Fibroblast of lung (primary cell): ENCODE results near the gene MAGEH1. TPM values are rescaled to one million over a fixed set of nuclear protein-coding genes. Genes with fewer than 3 reads are reported as not detected.
A peak's percentile ranks its signal among the peaks of the same experiment; 100 is the strongest.
"Not testable (repeated sequence)": the region's sequence is repeated elsewhere in the genome, so short reads cannot be mapped to it uniquely, and the experiment has no call there.

Experiments
- DNase-seq, 2 donors: peaks; one replicate each; pipeline versions ENCODE4 v3.0.0 to v3.0.0-alpha.2; 2010; ENCODE audit warnings: low read depth in 2 of 2
- H2AFZ ChIP-seq: 2 replicates; pipeline ENCODE4 v1.5.1; 2012; ENCODE audit warnings: low read length, control low read depth, inconsistent platforms
- H3K27ac ChIP-seq: 2 replicates; pipeline ENCODE4 v1.5.1; 2011; ENCODE audit warnings: low read length, control low read depth; ENCODE audit not compliant: insufficient read depth
- H3K27me3 ChIP-seq: 2 replicates; pipeline ENCODE4 v1.5.1; 2011; ENCODE audit warnings: mild to moderate bottlenecking, low read length; ENCODE audit not compliant: control insufficient read depth, insufficient read depth
- H3K36me3 ChIP-seq: 2 replicates; pipeline ENCODE4 v1.5.1; 2011; ENCODE audit warnings: low read length; ENCODE audit not compliant: control insufficient read depth, insufficient read depth
- H3K4me1 ChIP-seq: 2 replicates; pipeline ENCODE4 v1.5.1; 2011; ENCODE audit warnings: low read length; ENCODE audit not compliant: control insufficient read depth, insufficient read depth; ENCODE audit errors: extremely low read depth
- H3K4me2 ChIP-seq: 2 replicates; pipeline ENCODE4 v1.5.1; 2011; ENCODE audit warnings: low read length, control low read depth; ENCODE audit not compliant: insufficient read depth; ENCODE audit errors: extremely low read depth
- H3K4me3 ChIP-seq, 4 experiments: fragments of 200-600 bp in 1 of 4; sonication (generic) in 1 of 4; replicated peaks in 1 of 4; 2 replicates each; pipeline ENCODE4 v1.5.1; 2011 to 2016; ENCODE audit warnings: low read length in 4 of 4, low read depth in 3 of 4, mild to moderate bottlenecking in 3 of 4, control low read depth in 2 of 4, inconsistent platforms in 1 of 4, mixed read lengths in 1 of 4; ENCODE audit not compliant: insufficient read depth in 1 of 4; ENCODE audit errors: control extremely low read depth in 1 of 4
- H3K79me2 ChIP-seq: 2 replicates; pipeline ENCODE4 v1.5.1; 2012; ENCODE audit warnings: mild to moderate bottlenecking, low read length, inconsistent platforms; ENCODE audit not compliant: control insufficient read depth, insufficient read depth
- H3K9ac ChIP-seq: 2 replicates; pipeline ENCODE4 v1.5.1; 2011; ENCODE audit warnings: mild to moderate bottlenecking, low read length, control low read depth; ENCODE audit not compliant: insufficient read depth
- H3K9me3 ChIP-seq: 2 replicates; pipeline ENCODE4 v1.5.1; 2012; ENCODE audit warnings: low read depth, low read length; ENCODE audit not compliant: control insufficient read depth, insufficient read depth
- H4K20me1 ChIP-seq: 2 replicates; pipeline ENCODE4 v1.5.1; 2011; ENCODE audit warnings: low read length; ENCODE audit not compliant: control insufficient read depth, insufficient read depth; ENCODE audit errors: extremely low read depth
- CTCF ChIP-seq, 2 donors: IDR thresholded peaks in 1 of 2; conservative IDR thresholded peaks in 1 of 2; 1 replicate in 1 of 2; 2 replicates in 1 of 2; pipeline ENCODE4 v1.5.1; 2011 to 2012; ENCODE audit warnings: low read length in 2 of 2, control low read depth in 1 of 2, inconsistent platforms in 1 of 2, low read depth in 1 of 2, mild to moderate bottlenecking in 1 of 2
- EZH2 ChIP-seq: IDR thresholded peaks from 2 replicates; pipeline ENCODE4 v1.5.1; 2012; ENCODE audit warnings: low read length, control low read depth, mild to moderate bottlenecking; ENCODE audit errors: missing control alignments
- polyA plus RNA-seq, 2 donors: library from polyadenylated mRNA; depleted of rRNA in 1 of 2; stranded (reverse) in 1 of 2; unstranded in 1 of 2; fragments of >200 nt; gene quantifications; 2 replicates each; pipeline ENCODE4 v1.2.1, GENCODE V29; 2011 to 2012; ENCODE audit warnings: missing spikeins in 1 of 2
- total RNA-seq: library from RNA; depleted of rRNA; stranded (reverse); fragments of >200 nt; gene quantifications from 2 replicates; pipeline ENCODE4 v1.2.1, GENCODE V29; 2014

The MAGEH1 gene
- total and polyA plus RNA-seq, 2 donors (not counting 1 experiment from before 2014, with no cell fraction given): 16.5 to 38.5 TPM

DNA sequence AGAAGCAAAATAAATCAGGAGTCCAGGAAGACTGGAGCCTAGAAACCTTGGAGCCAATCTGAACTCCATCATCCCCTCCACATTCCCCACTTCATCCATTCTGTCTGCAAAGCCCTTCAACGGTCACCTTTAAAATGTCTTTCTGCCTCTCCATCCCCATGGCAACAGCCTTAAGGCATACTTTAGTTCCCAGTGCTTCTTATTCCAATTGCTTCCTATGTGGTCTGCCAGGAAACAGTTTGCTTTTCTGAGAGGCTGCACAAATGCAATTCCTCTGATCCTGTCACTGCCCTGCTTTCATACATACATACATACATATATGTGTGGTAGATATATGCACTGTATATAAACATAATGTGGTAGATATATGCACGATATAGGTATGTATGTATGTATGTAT is 786 bp upstream of the MAGEH1 start:
- DNase-seq: no peak
- Histone ChIP-seq H3K4me3 (peak overlapping the region in 3 of 4 experiments; percentile 71 to 86 (median 81)), H4K20me1 (no peaks in the 10 kb centered on the region), H3K27me3 (no peaks in the 10 kb centered on the region), H3K79me2 (peaks cover 4% of the 10 kb centered on the region), H3K9me3 (no peaks in the 10 kb centered on the region), H2AFZ (no peak overlapping the region), H3K27ac (no peak overlapping the region), H3K9ac (no peak overlapping the region), H3K36me3 (no peaks in the 10 kb centered on the region), H3K4me1 (peaks cover 2% of the 10 kb centered on the region), H3K4me2 (peak overlapping the region; percentile 80)
- TF ChIP-seq CTCF (conservative IDR thresholded peaks at IDR 0.05 in 1 of 2, IDR thresholded peaks at IDR 0.05 in 1 of 2; ENCODE audit: low read depth in 1 of 2, low read length in 2 of 2): no peak
- no peak for TF ChIP-seq EZH2

DNA sequence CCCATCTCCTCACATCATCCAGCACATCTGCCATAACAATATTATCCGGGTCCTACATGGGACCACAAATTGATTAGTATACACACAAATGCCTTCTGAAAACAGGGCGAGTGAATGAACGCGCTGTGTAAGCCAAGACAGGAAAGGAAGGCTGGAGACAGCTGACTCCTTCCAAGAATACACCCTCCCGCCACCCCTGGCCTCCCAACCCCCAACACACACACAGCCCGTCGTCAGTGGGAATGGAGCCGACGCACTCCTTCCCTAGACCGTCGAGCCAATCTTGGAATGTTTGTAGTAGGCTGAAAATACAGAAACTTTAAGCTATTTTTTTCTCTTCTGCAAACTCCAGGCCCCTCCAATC is 319 bp upstream of the MAGEH1 start:
- Histone ChIP-seq H3K9me3 (no peaks in the 10 kb centered on the region), H3K79me2 (peaks cover 4% of the 10 kb centered on the region), H3K9ac (no peak overlapping the region), H3K4me1 (peaks cover 2% of the 10 kb centered on the region), H3K27ac (no peak overlapping the region), H3K27me3 (no peaks in the 10 kb centered on the region), H3K36me3 (no peaks in the 10 kb centered on the region), H3K4me3 (peak overlapping the region; percentile 68 to 86 (median 76)), H2AFZ (peak overlapping the region; percentile 48), H4K20me1 (no peaks in the 10 kb centered on the region), H3K4me2 (peak overlapping the region; percentile 80)
- DNase-seq: no peak
- TF ChIP-seq EZH2 (no peak), CTCF (conservative IDR thresholded peaks at IDR 0.05 in 1 of 2, IDR thresholded peaks at IDR 0.05 in 1 of 2; ENCODE audit: low read depth in 1 of 2, low read length in 2 of 2) (no peak)

- Histone ChIP-seq H3K27ac (peak overlapping the region; percentile 85), H3K9me3 (no peaks in the 10 kb centered on the region), H2AFZ (peak overlapping the region; percentile 30), H3K79me2 (peaks cover 4% of the 10 kb centered on the region), H4K20me1 (no peaks in the 10 kb centered on the region), H3K4me1 (peaks cover 2% of the 10 kb centered on the region), H3K27me3 (no peaks in the 10 kb centered on the region), H3K36me3 (no peaks in the 10 kb centered on the region), H3K9ac (peak overlapping the region; percentile 62), H3K4me2 (peak overlapping the region; percentile 78), H3K4me3 (peak overlapping the region; percentile 68 to 86 (median 76))
- TF ChIP-seq EZH2 (no peak), CTCF (conservative IDR thresholded peaks at IDR 0.05 in 1 of 2, IDR thresholded peaks at IDR 0.05 in 1 of 2; ENCODE audit: low read depth in 1 of 2, low read length in 2 of 2) (no peak)
- no peak for DNase-seq
Measured at GRCh38 chrX:55452833-55453124, 852 bp downstream of the MAGEH1 start.

GRCh38 chrX:55455708-55456107 is 3.8 kb downstream of the MAGEH1 start:
- not testable (repeated sequence) for H3K79me2 ChIP-seq, H3K27ac ChIP-seq, H3K9ac ChIP-seq, H3K4me3 ChIP-seq, H3K4me2 ChIP-seq, H3K9me3 ChIP-seq, H4K20me1 ChIP-seq, H3K36me3 ChIP-seq, DNase-seq, H3K4me1 ChIP-seq, H2AFZ ChIP-seq, H3K27me3 ChIP-seq

GRCh38 chrX:55459426-55459825 is 7.5 kb downstream of the MAGEH1 start:
- not testable (repeated sequence) for H3K4me1 ChIP-seq, H3K27me3 ChIP-seq, H3K4me2 ChIP-seq, H2AFZ ChIP-seq, DNase-seq, H3K9me3 ChIP-seq, H3K79me2 ChIP-seq, H3K4me3 ChIP-seq, H3K9ac ChIP-seq, H3K27ac ChIP-seq, H4K20me1 ChIP-seq, H3K36me3 ChIP-seq
